K562 (cell line): Measurements from ENCODE around the gene ANKRD33. TPM values are rescaled to one million over a fixed set of nuclear protein-coding genes. Genes with fewer than 3 reads are reported as not detected.

Experiments
- AFF1 ChIP-seq, 2 experiments: fragments of 450-650 bp; IDR thresholded peaks; 2 replicates each; pipeline ENCODE4 v1.6.1; 2018; ENCODE audit warnings: mild to moderate bottlenecking in 2 of 2, low read depth in 1 of 2; ENCODE audit not compliant: partially characterized antibody in 2 of 2
- CHAMP1 ChIP-seq: fragments of 450-650 bp; IDR thresholded peaks from 2 replicates; pipeline ENCODE4 v1.6.1; 2016; ENCODE audit warnings: mild to moderate bottlenecking
- FIP1L1 ChIP-seq: fragments of 200-400 bp; formaldehyde crosslinking; IDR thresholded peaks from 2 replicates; pipeline ENCODE4 v1.6.1; 2018; ENCODE audit warnings: mild to moderate bottlenecking, low read depth, low read length; ENCODE audit not compliant: poor library complexity, severe bottlenecking
- GTF3C2 ChIP-seq: IDR thresholded peaks from 3 replicates; pipeline ENCODE4 v1.6.1; 2011; ENCODE audit warnings: borderline replicate concordance, mild to moderate bottlenecking, moderate library complexity; ENCODE audit not compliant: insufficient read length; ENCODE audit errors: extremely low read depth
- HDAC1 ChIP-seq, 2 experiments: fragments of 450-650 bp; IDR thresholded peaks; 2 replicates each; pipeline ENCODE4 v1.6.1; 2016 to 2017; ENCODE audit warnings: inconsistent platforms in 1 of 2, mild to moderate bottlenecking in 1 of 2, moderate library complexity in 1 of 2
- KLF6 ChIP-seq: fragments of 250-450 bp; sonication (Bioruptor Pico); IDR thresholded peaks from 2 replicates; pipeline ENCODE4 v1.4.0; 2020; ENCODE audit warnings: mild to moderate bottlenecking, moderate library complexity, borderline replicate concordance
- MBD1 ChIP-seq: fragments of 250-450 bp; sonication (Bioruptor Pico); IDR thresholded peaks from 2 replicates; pipeline ENCODE4 v1.8.0; 2022; ENCODE audit warnings: inconsistent platforms
- MEF2D ChIP-seq: conservative IDR thresholded peaks from 2 replicates; pipeline ENCODE4 v1.6.1; 2016; ENCODE audit warnings: low read depth, missing genetic modification characterization, missing compliant biosample characterization
- MYBL2 ChIP-seq, 2 experiments: fragments of 450-650 bp in 1 of 2; sonication (generic) in 1 of 2; formaldehyde crosslinking in 1 of 2; IDR thresholded peaks; 2 replicates each; pipeline versions ENCODE4 v1.6.1 to v1.8.1; 2017 to 2022; ENCODE audit warnings: borderline replicate concordance in 1 of 2, inconsistent platforms in 1 of 2, low read depth in 1 of 2, mild to moderate bottlenecking in 1 of 2, missing genetic modification reagents in 1 of 2, moderate library complexity in 1 of 2
- PHB ChIP-seq: fragments of 250-450 bp; sonication (Bioruptor Pico); IDR thresholded peaks from 2 replicates; pipeline ENCODE4 v1.5.0; 2021
- PRMT5 ChIP-seq: sonication (generic); formaldehyde crosslinking; IDR thresholded peaks from 2 replicates; pipeline ENCODE4 v1.5.0; 2020; ENCODE audit warnings: missing genetic modification reagents
- USF2 ChIP-seq: sonication (generic); formaldehyde crosslinking; IDR thresholded peaks from 2 replicates; pipeline ENCODE4 v1.5.0; 2020; ENCODE audit warnings: missing genetic modification reagents
- ZNF174 ChIP-seq: fragments of 250-450 bp; sonication (Bioruptor Pico); IDR thresholded peaks from 2 replicates; pipeline ENCODE4 v1.4.0; 2020; ENCODE audit warnings: mild to moderate bottlenecking
- ZNF197 ChIP-seq: fragments of 200-800 bp; sonication (Bioruptor generic); IDR thresholded peaks from 2 replicates; pipeline ENCODE4 v1.6.1; 2016; ENCODE audit warnings: low read depth, missing genetic modification characterization, missing compliant biosample characterization
- polyA plus RNA-seq, 8 experiments: library from polyadenylated mRNA; depleted of rRNA in 4 of 8; stranded (reverse) in 5 of 8; unstranded in 3 of 8; fragments of >200 nt; fragmentation: Nextera tagmentation in 2 of 8; fragmentation: Illumina TruSeq in 1 of 8; extraction: Ambion mirVana in 2 of 8; extraction: Trizol in 1 of 8; gene quantifications; 2 replicates each; pipeline versions ENCODE4 v1.2.1 to v1.2.3, GENCODE V29; 2011 to 2014; ENCODE audit warnings: inconsistent platforms in 1 of 8, missing spikeins in 1 of 8
- total RNA-seq, 7 experiments: library from RNA; depleted of rRNA in 6 of 7; stranded (reverse); fragments of >200 nt in 6 of 7; fragmentation: Illumina TruSeq in 2 of 7; extraction: Trizol in 2 of 7; gene quantifications; 2 replicates each; pipeline versions ENCODE4 v1.2.1 to v1.2.3, GENCODE V29; 2011 to 2021; ENCODE audit warnings: low replicate concordance in 1 of 7

The ANKRD33 gene
- total and polyA plus RNA-seq, 9 of the 15 experiments (the other 6 are each of a cell fraction or from before 2014, with no cell fraction given) = 0.04 to 0.11 (median 0.07) TPM; not detected in 4

- TF ChIP-seq HDAC1 (IDR thresholded peaks at IDR 0.05) (peak in 1 of 2 experiments; percentile 80; a peak in 1 of 4 replicates), KLF6 (CRISPR knock-in tag) (peak; percentile 67), USF2 (CRISPR knock-in tag) (peak; percentile 43), GTF3C2 (no peak), PRMT5 (CRISPR knock-in tag) (no peak), AFF1 (IDR thresholded peaks at IDR 0.05; ENCODE audit: low read depth in 1 of 2, partially characterized antibody in 2 of 2) (peak; percentile 53 to 99), MYBL2 (IDR thresholded peaks at IDR 0.05; ENCODE audit: low read depth) (peak; percentile 96), MYBL2 (CRISPR knock-in tag; IDR thresholded peaks at IDR 0.05; ENCODE audit: borderline replicate concordance) (no peak), ZNF174 (CRISPR knock-in tag) (no peak), CHAMP1 (peak; percentile 88), ZNF197 (peak; percentile 44; the same call in 1 of the 2 replicates), PHB (CRISPR knock-in tag) (no peak), MEF2D (peak; percentile 70), MBD1 (CRISPR knock-in tag) (no peak), FIP1L1 (no peak)
Measured at GRCh38 chr12:51884676-51885229, 3.1 kb upstream of the ANKRD33 start (continued).
